Measurements from ENCODE around the gene NKG7. TPM values are rescaled to one million over a fixed set of nuclear protein-coding genes. Genes with fewer than 3 reads are reported as not detected.

NKG7 gene
- polyA plus RNA-seq, 1 experiment, result not detected

DNA sequence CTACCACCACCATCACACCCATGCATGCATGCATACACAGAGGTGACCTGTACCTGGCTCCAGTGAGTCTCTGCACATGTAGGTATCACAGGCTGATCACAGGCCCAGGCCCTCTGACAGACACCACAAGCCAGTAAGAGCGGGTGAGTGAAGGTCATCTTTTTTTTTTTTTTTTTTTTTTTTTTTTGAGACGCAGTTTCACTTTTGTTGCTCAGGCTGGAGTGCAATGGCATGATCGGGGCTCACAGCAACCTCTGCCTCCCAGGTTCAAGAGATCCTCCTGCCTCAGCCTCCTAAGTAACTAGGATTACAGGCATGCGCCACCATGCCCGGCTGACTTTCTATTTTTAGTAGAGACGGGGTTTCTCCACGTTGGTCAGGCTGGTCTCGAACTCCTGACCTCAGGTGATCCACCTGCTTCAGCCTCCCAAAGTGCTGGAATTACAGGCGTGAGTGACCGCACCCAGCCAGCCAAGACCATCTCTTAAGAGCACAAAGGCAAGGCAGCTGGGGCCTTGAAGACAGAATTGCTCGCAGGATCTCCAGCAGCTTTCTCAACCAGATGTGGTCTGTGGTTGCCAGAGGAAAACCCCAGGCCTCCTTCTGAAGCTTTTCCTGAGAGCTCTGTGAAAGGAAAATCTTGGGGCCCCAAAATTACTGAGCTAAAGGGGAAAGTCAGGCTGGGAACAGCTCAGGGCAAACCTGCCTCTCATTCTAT, 3.2 kb upstream of the NKG7 start:
- ChIA-PET POLR2A (no interaction called here), CTCF (no interaction called here)
- Histone ChIP-seq H3K27me3 (ENCODE audit: control insufficient read depth, insufficient read depth, low read length) (peaks cover 2% of the 10 kb centered on the region; the same call in 1 of the 2 replicates), H3K4me3 (ENCODE audit: low read depth, low read length) (no peak overlapping the region), H3K36me3 (ENCODE audit: control insufficient read depth, insufficient read depth, low read length) (no peaks in the 10 kb centered on the region)
- TF ChIP-seq CTCF (IDR thresholded peaks at IDR 0.05; ENCODE audit: insufficient read depth, low read depth, low read length), result no peak
- DNase-seq (ENCODE audit: low read depth), result no peak

DNA sequence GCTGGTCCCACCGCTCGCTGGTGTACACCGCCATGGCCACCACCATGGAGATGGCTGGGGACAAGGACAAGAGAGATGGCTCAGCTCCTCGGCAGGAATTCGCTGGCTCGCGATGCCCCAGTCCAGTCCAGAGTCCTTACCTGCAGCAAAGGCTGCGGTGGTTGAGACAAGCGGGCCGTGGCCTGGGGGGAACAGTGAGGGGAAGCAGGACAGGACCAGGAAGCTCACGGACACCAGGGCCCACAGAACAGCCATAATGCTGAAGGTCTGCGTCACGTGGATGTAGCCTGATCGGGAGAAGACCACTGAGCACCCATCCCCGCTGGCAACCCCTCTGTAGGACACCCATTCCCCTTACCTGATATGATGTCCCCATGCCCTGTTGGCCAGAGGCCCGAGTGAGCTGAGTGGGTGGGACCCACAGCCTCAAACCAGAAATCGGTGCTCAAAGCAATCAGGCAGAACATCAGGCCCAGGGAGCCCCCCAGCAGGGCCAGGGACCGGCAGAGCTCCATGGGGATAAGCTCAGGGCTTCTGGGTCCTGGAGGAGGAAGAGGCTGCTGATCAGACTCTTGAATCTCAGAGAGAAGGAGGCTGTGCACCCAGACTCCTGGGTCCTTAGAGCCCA, 319 bp downstream of the NKG7 start:
- CTCF ChIA-PET, result interaction anchor here (1.3 kb wide), 1 partner anchor 49 kb away, joined by 3 read pairs; no protein-coding TSS in a partner anchor
- POLR2A ChIA-PET, result no interaction called here
- TF ChIP-seq CTCF (IDR thresholded peaks at IDR 0.05; ENCODE audit: insufficient read depth, low read depth, low read length), result no peak

DNA sequence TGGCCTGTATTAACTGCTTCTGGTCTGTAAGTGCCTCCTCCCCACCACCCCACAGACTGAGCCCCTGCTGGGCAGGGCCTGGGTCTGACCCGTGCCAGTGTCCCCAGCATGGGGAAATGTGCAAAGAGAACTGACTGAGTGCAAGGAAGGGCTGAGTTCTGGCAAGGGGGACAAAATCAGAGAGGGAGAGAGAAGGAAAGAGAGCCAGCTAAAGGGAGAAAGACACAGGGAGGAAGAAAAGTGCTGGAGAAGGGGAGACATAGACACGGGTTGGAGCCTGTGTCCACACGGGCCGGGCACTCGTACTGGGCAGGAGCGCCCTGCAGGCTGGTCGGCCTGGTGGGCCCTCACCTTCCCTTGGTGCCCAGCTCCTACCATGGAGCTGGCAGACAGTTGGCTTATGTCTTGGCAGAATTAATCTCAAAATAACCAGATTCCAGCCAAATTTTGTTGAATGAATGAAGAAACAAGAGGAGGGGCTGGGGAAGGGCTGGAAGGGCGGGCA, 1.2 kb downstream of the NKG7 start:
- peaks cover 2% of the 10 kb centered on the region; the same call in 1 of the 2 replicates for H3K27me3 ChIP-seq (ENCODE audit: control insufficient read depth, insufficient read depth, low read length)
- POLR2A ChIA-PET, result no interaction called here
- CTCF ChIA-PET, result interaction anchor here (1.3 kb wide), 1 partner anchor 50 kb away, joined by 3 read pairs; no protein-coding TSS in a partner anchor

More for the DNA sequence above, 319 bp downstream of the NKG7 start:
- H3K27me3 ChIP-seq (ENCODE audit: control insufficient read depth, insufficient read depth, low read length), result peaks cover 2% of the 10 kb centered on the region; the same call in 1 of the 2 replicates
- H3K36me3 ChIP-seq (ENCODE audit: control insufficient read depth, insufficient read depth, low read length), result no peaks in the 10 kb centered on the region
- no peak overlapping the region for H3K4me3 ChIP-seq (ENCODE audit: low read depth, low read length)
- no peak for DNase-seq (ENCODE audit: low read depth)

DNA sequence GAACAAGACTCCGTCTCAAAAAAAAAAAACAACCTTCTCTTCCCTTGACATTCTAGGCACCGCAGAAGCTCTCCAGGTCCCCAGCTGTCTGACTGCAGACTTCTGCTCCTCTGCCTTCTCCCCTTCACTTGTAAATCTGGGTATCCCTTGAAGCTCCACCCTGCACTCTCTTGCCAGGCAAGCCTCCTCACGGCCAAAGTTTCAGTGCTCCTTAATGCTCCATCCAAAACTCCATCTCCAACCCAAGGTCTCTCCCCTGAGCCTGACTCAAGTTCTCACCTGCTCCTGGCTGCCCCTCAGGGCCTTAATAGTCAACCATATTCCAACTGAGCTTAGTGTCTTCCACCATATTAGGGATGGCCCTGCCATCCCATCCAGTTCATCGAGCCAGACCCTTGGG, 2.2 kb downstream of the NKG7 start:
- ChIA-PET POLR2A (no interaction called here), CTCF (interaction anchor here (0.8 kb wide), 1 partner anchor 9 kb away, joined by 3 read pairs; no protein-coding TSS in a partner anchor)
- H3K27me3 ChIP-seq (ENCODE audit: control insufficient read depth, insufficient read depth, low read length), result peaks cover 2% of the 10 kb centered on the region; the same call in 1 of the 2 replicates

More for the DNA sequence above, 1.2 kb downstream of the NKG7 start:
- Histone ChIP-seq H3K4me3 (ENCODE audit: low read depth, low read length) (no peak overlapping the region), H3K36me3 (ENCODE audit: control insufficient read depth, insufficient read depth, low read length) (no peaks in the 10 kb centered on the region)
- no peak for TF ChIP-seq CTCF (IDR thresholded peaks at IDR 0.05; ENCODE audit: insufficient read depth, low read depth, low read length)
- no peak for DNase-seq (ENCODE audit: low read depth)

More for the DNA sequence above, 2.2 kb downstream of the NKG7 start:
- DNase-seq (ENCODE audit: low read depth), result no peak
- no peak for TF ChIP-seq CTCF (IDR thresholded peaks at IDR 0.05; ENCODE audit: insufficient read depth, low read depth, low read length)
- H3K36me3 ChIP-seq (ENCODE audit: control insufficient read depth, insufficient read depth, low read length), result no peaks in the 10 kb centered on the region
- H3K4me3 ChIP-seq (ENCODE audit: low read depth, low read length), result no peak overlapping the region

Measured in BJ (cell line).